Stomach (tissue), 9 donors: Measurements from ENCODE around the gene CLDN9. TPM values are rescaled to one million over a fixed set of nuclear protein-coding genes. Genes with fewer than 3 reads are reported as not detected.
A peak's percentile ranks its signal among the peaks of the same experiment; 100 is the strongest.
"Not testable (repeated sequence)": the region's sequence is repeated elsewhere in the genome, so short reads cannot be mapped to it uniquely, and the experiment has no call there.

Experiments used
- DNase-seq, 2 donors: peaks; one replicate each; pipeline versions ENCODE4 v3.0.0 to v3.0.0-alpha.2; 2013 to 2019
- H3K27ac ChIP-seq, 5 donors: fragments of 200-600 bp in 4 of 5; sonication (generic) in 4 of 5; one replicate each; pipeline ENCODE4 v1.5.1; 2013 to 2019; ENCODE audit warnings: mild to moderate bottlenecking in 1 of 5, moderate library complexity in 1 of 5
- H3K27me3 ChIP-seq, 3 donors: fragments of 200-600 bp; sonication (generic); one replicate each; pipeline ENCODE4 v1.5.1; 2017 to 2019; ENCODE audit warnings: mixed run types in 1 of 3
- H3K36me3 ChIP-seq, 4 donors: fragments of 200-600 bp; sonication (generic); 1 replicate in 3 of 4; 2 replicates in 1 of 4; pipeline ENCODE4 v1.5.1; 2016 to 2019
- H3K4me1 ChIP-seq, 4 donors: fragments of 200-600 bp; sonication (generic); one replicate each; pipeline ENCODE4 v1.5.1; 2016 to 2019
- H3K4me3 ChIP-seq, 4 donors: fragments of 200-600 bp; sonication (generic) in 3 of 4; one replicate each; pipeline ENCODE4 v1.5.1; 2016 to 2019; ENCODE audit warnings: mild to moderate bottlenecking in 1 of 4
- H3K9me3 ChIP-seq, 4 donors: fragments of 200-600 bp; sonication (generic); one replicate each; pipeline ENCODE4 v1.5.1; 2016 to 2019
- EP300 ChIP-seq: sonication (generic); formaldehyde crosslinking; IDR thresholded peaks from one replicate; pipeline ENCODE4 v1.6.1; 2017; ENCODE audit warnings: antibody characterized with exemption
- POLR2A ChIP-seq, 4 donors: fragments of 450-650 bp; IDR thresholded peaks; one replicate each; pipeline ENCODE4 v1.6.1; 2016; ENCODE audit warnings: antibody characterized with exemption in 4 of 4, control low read depth in 2 of 4, mild to moderate bottlenecking in 1 of 4, moderate library complexity in 1 of 4
- POLR2AphosphoS5 ChIP-seq, 3 donors: sonication (generic); formaldehyde crosslinking; IDR thresholded peaks; one replicate each; pipeline ENCODE4 v1.6.1; 2016; ENCODE audit warnings: antibody characterized with exemption in 3 of 3
- WGBS, 5 donors: extraction: QIAGEN DNeasy Blood & Tissue Kit in 3 of 5; methylation state at CpG; one replicate each; pipeline versions ENCODE4 v1.1.5 to v1.1.7; 2013 to 2018; 5-methylcytosine and 5-hydroxymethylcytosine counted together
- intact Hi-C: fragments of 100-400 bp; cut with DNase I; formaldehyde crosslinking; loops from one replicate; pipeline ENCODE4 v1.15.1; 2023; ENCODE audit warnings: low total_unique reads
- polyA plus RNA-seq, 3 donors: library from polyadenylated mRNA; stranded (reverse); fragments of 200-250 nt; gene quantifications; one replicate each; pipeline ENCODE4 v1.2.3, GENCODE V29; 2013
- total RNA-seq, 5 donors: library from RNA; depleted of rRNA; stranded (reverse); fragments of >200 nt; gene quantifications; one replicate each; pipeline versions ENCODE4 v1.1.0 to v1.2.3, GENCODE V29; 2014 to 2016
- TF ChIP-seq, protein P1 (sequence below), 7 experiments: fragments of 450-650 bp in 4 of 7; fragments of 200-600 bp in 3 of 7; sonication (generic) in 3 of 7; IDR thresholded peaks; one replicate each; pipeline ENCODE4 v1.5.1; 2016 to 2019; ENCODE audit warnings: antibody characterized with exemption in 7 of 7, control low read depth in 2 of 7, mild to moderate bottlenecking in 1 of 7
- donor health status: healthy with polysubstance abuse.
- donor health status: Bipolar disorder and iron deficiency.
- donor health status: healthy.

The CLDN9 gene
- total and polyA plus RNA-seq, 8 donors, result 0.28 to 0.31 TPM; not detected in 6

DNA sequence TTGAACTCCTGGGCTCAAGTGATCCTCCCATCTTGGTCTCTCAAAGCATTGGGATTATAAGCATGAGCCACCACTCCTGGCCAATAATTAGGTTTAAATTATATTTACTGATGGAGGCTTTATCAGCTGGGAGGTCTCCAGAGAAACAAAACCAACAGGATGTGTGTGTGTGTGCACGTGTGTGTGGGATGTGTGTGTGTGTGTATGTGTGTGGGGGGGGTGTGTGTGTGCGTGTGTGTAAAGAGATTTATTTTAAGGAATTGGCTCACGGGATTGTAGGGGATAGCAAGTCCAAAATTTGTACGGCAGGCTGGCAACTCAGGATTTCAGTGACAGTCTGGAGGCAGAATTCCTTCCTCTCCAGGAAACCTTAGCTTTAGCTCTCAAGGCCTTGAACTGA is 38.3 kb downstream of the CLDN9 start:
- 16 to 36% (median 20%) methylated on average over 4 of the region's 4 CpGs for whole genome bisulfite sequencing, 5 donors
- Histone ChIP-seq H3K27me3 (peaks cover 6 to 61% (median 38%) of the 10 kb centered on the region in 3 donors), H3K9me3 (no peaks in the 10 kb centered on the region), H3K27ac (peak overlapping the region in 2 of 5 donors; percentile 20 to 59), H3K36me3 (peaks cover 0 to 12% (median 0%) of the 10 kb centered on the region in 4 donors), H3K4me1 (peaks cover 11 to 29% (median 13%) of the 10 kb centered on the region in 4 donors), H3K4me3 (peak overlapping the region in 1 of 4 donors; percentile 25)
- DNase-seq, result no peak
- TF ChIP-seq, protein P1, sequence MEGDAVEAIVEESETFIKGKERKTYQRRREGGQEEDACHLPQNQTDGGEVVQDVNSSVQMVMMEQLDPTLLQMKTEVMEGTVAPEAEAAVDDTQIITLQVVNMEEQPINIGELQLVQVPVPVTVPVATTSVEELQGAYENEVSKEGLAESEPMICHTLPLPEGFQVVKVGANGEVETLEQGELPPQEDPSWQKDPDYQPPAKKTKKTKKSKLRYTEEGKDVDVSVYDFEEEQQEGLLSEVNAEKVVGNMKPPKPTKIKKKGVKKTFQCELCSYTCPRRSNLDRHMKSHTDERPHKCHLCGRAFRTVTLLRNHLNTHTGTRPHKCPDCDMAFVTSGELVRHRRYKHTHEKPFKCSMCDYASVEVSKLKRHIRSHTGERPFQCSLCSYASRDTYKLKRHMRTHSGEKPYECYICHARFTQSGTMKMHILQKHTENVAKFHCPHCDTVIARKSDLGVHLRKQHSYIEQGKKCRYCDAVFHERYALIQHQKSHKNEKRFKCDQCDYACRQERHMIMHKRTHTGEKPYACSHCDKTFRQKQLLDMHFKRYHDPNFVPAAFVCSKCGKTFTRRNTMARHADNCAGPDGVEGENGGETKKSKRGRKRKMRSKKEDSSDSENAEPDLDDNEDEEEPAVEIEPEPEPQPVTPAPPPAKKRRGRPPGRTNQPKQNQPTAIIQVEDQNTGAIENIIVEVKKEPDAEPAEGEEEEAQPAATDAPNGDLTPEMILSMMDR (IDR thresholded peaks at IDR 0.05), result no peak
- TF ChIP-seq POLR2A (IDR thresholded peaks at IDR 0.05), result no peak
- no peak for TF ChIP-seq EP300
- no peak for TF ChIP-seq POLR2AphosphoS5 (IDR thresholded peaks at IDR 0.05)
- intact Hi-C loops, result no loop called here

DNA sequence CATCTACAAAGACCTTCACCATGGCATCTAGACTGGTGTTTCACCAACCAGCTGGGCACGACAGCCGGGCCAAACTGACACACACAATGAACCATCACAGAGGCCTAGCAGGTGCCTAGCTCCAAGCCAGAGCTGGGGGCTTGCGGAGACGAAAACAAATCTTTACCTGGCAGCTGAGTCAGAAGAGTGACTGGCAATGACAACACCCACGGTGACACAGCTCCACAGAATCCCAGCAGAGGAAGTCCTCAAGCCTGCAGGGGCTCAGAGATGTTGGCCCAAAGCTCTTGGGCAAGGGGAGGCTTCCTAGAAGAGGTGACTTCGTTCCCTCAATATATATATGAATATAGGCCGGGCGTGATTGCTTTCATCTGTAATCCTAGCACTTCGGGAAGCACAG is 38.8 kb downstream of the CLDN9 start:
- no peak for DNase-seq
- 55 to 76% (median 73%) methylated on average over 9 of the region's 9 CpGs for WGBS, 5 donors
- H3K9me3 ChIP-seq, result no peaks in the 10 kb centered on the region
- intact Hi-C loops, result no loop called here
- H3K36me3 ChIP-seq, result peaks cover 0 to 12% (median 0%) of the 10 kb centered on the region in 4 donors
- peak overlapping the region in 2 of 5 donors; percentile 20 to 59 for H3K27ac ChIP-seq
- H3K4me1 ChIP-seq, result peaks cover 7 to 24% (median 8%) of the 10 kb centered on the region in 4 donors
- peaks cover 4 to 56% (median 34%) of the 10 kb centered on the region in 3 donors for H3K27me3 ChIP-seq
- TF ChIP-seq, protein P1 (IDR thresholded peaks at IDR 0.05), result no peak
- TF ChIP-seq EP300, result no peak
- no peak for TF ChIP-seq POLR2AphosphoS5 (IDR thresholded peaks at IDR 0.05)
- TF ChIP-seq POLR2A (IDR thresholded peaks at IDR 0.05), result no peak
- no peak overlapping the region for H3K4me3 ChIP-seq

- DNase-seq, intact Hi-C loops, H3K4me3 ChIP-seq, H3K9me3 ChIP-seq: not testable (repeated sequence)
- peaks cover 0 to 27% (median 2%) of the 10 kb centered on the region in 4 donors for H3K4me1 ChIP-seq
- peak overlapping the region in 2 of 5 donors; percentile 20 to 59 for H3K27ac ChIP-seq
- 66 to 90% (median 81%) methylated on average over 8 to 11 of the region's 12 CpGs for WGBS, 5 donors
- peaks cover 0 to 44% (median 22%) of the 10 kb centered on the region in 3 donors for H3K27me3 ChIP-seq
- H3K36me3 ChIP-seq, result peaks cover 0 to 12% (median 2%) of the 10 kb centered on the region in 4 donors
These were observed 40.0 kb downstream of the CLDN9 start for GRCh38 chr16:3052571-3053329.

DNA sequence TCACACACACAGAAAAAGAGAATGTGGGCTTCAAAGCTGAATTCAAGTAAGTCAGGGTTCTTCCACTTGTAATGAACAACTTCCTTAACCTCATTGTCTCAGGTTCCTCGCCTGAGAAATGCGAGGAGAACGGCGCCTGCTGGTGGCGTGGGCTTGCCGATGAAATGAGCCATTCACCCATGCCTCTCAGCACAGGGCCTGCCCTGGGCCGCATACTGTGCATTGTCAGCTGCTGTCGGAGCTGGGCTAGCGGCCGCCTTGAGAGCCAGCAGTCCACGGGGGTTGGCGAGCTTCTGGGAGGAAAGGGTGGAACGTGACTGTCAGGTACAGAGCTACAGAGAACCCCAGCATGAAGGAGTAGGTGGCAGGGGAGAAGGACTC is 40.6 kb downstream of the CLDN9 start:
- Histone ChIP-seq H3K4me1 (peaks cover 5 to 32% (median 8%) of the 10 kb centered on the region in 4 donors), H3K36me3 (peaks cover 0 to 12% (median 2%) of the 10 kb centered on the region in 4 donors), H3K27me3 (peaks cover 0 to 44% (median 18%) of the 10 kb centered on the region in 3 donors), H3K27ac (peak overlapping the region in 2 of 5 donors; percentile 20 to 27)
- H3K4me3 ChIP-seq, H3K9me3 ChIP-seq, intact Hi-C loops, DNase-seq: not testable (repeated sequence)
- WGBS, 5 donors, result 85 to 100% (median 88%) methylated on average over 1 to 12 of the region's 13 CpGs

DNA sequence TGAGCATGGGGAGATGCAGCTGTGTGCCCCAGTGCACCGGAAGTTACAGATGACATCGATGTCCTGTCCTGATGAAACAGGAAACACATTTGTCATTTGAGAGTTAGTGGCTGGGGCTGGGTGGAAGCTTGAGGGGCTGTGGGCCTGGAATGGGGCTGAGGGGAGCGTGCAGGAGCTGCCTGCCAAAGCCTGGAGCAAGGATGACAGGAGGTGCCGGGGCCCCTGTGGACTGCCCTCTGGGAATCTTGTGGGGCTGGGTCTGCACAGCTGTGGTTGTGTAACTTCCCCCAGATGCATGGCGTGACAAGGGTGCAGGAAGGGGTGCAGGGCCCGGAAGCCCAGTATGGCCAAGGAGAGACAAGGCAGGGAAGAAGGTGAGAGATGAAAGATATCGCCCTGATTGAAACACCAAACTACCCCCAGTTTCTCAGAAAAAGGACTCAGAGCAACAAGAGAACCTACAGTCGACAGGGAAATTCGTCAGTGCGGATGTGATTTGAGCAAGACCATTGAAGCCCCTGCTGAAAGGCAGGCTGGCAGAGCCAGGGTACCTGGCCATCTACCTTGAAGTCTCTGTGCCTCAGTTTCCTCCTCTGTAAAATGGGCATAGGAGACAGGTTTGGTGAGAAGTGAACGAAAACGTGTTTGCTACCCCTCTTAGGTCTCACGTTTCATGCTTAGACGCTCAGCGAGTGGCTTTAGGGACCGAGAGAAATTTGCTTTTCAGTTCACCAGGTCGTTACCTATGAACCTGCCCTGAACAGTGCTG is 42.4 kb downstream of the CLDN9 start:
- no peak overlapping the region for H3K4me3 ChIP-seq
- 72 to 80% (median 79%) methylated on average over 17 of the region's 17 CpGs for WGBS, 5 donors
- H3K36me3 ChIP-seq, result peaks cover 0 to 12% (median 2%) of the 10 kb centered on the region in 4 donors
- DNase-seq, result no peak
- no peaks in the 10 kb centered on the region for H3K9me3 ChIP-seq
- intact Hi-C loops, result loop anchor here (5.0 kb wide), 1 partner anchor 72 kb away; no protein-coding TSS in a partner anchor
- TF ChIP-seq EP300 (no peak), POLR2AphosphoS5 (IDR thresholded peaks at IDR 0.05) (no peak), POLR2A (IDR thresholded peaks at IDR 0.05) (no peak)
- TF ChIP-seq, protein P1 (IDR thresholded peaks at IDR 0.05), result no peak
- H3K27me3 ChIP-seq, result peaks cover 0 to 28% (median under 1%) of the 10 kb centered on the region in 3 donors
- peaks cover 14 to 49% (median 23%) of the 10 kb centered on the region in 4 donors for H3K4me1 ChIP-seq
- peak overlapping the region in 2 of 5 donors; percentile 32 to 48 for H3K27ac ChIP-seq

DNA sequence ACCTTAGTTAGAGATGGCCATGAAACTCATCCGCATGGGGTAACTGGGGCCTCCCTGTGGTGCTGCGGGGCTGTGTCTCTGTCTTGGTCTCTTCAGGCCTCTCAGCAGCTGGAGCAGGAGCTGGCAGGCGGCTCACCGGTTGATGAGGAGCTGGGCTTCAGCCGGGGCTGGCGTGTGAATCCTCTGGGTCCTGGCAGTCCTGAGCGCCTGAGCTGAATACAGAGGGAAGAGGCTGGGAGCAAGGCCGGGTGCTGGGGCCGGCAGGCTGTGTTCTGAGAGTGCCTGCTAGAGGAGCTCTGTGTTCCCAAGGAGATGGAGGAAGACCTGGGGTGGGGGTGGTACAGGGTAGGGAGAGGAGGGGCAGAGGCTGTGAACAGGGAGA is 43.0 kb downstream of the CLDN9 start:
- 74 to 83% (median 79%) methylated on average over 4 to 9 of the region's 9 CpGs for WGBS, 5 donors
- H3K9me3 ChIP-seq, result not testable (repeated sequence)

More for the DNA sequence above, 43.0 kb downstream of the CLDN9 start:
- H3K36me3 ChIP-seq, result peaks cover 0 to 12% (median 2%) of the 10 kb centered on the region in 4 donors
- not testable (repeated sequence) for DNase-seq, H3K4me3 ChIP-seq
- peaks cover 15 to 52% (median 23%) of the 10 kb centered on the region in 4 donors for H3K4me1 ChIP-seq
- H3K27ac ChIP-seq, result peak overlapping the region in 2 of 5 donors; percentile 32 to 48
- peaks cover 0 to 22% (median 0%) of the 10 kb centered on the region in 3 donors for H3K27me3 ChIP-seq
- intact Hi-C loops, result loop anchor here (5.0 kb wide), 1 partner anchor 72 kb away; no protein-coding TSS in a partner anchor
